A673 (cell line): ENCODE results near the gene MAML2. TPM values are rescaled to one million over a fixed set of nuclear protein-coding genes. Genes with fewer than 3 reads are reported as not detected.

ENCODE experiments used
- BruUV-seq: library from RNA; stranded (reverse); fragments of 400-500 nt; replicated peaks from 2 replicates; lab custom pipeline; 2021; lab: Mats Ljungman, UMichigan
- CTCF ChIA-PET: fragments of 300-600 bp; sonication (Branson Sonifier 250); formaldehyde crosslinking; loops from one replicate; lab custom pipeline; 2022; ENCODE audit warnings: antibody characterized with exemption; lab: Charles Lee
- POLR2A ChIA-PET: fragments of 300-600 bp; sonication (Branson Sonifier 250); formaldehyde crosslinking; loops from one replicate; lab custom pipeline; 2022; ENCODE audit warnings: antibody characterized with exemption; ENCODE audit not compliant: low non-redundant PET; lab: Charles Lee
- DNase-seq: peaks from one replicate; pipeline ENCODE4 v3.0.0-alpha.2; 2015; ENCODE audit warnings: low spot score
- H3K27ac ChIP-seq: fragments of 200-600 bp; sonication (generic); 2 replicates; pipeline ENCODE4 v1.5.1; 2016; ENCODE audit warnings: mixed run types, low read depth, mild to moderate bottlenecking, mixed read lengths, antibody characterized with exemption, low read length; ENCODE audit not compliant: poor library complexity, severe bottlenecking
- H3K27me3 ChIP-seq: fragments of 200-600 bp; sonication (generic); replicated peaks from 2 replicates; pipeline ENCODE4 v1.6.1; 2017; ENCODE audit warnings: mixed run types, low read depth, mild to moderate bottlenecking, mixed read lengths, antibody characterized with exemption, low read length; ENCODE audit not compliant: insufficient read depth, poor library complexity
- H3K36me3 ChIP-seq: fragments of 200-600 bp; sonication (generic); 2 replicates; pipeline ENCODE4 v1.6.1; 2016; ENCODE audit warnings: mixed run types, mild to moderate bottlenecking, mixed read lengths, antibody characterized with exemption, low read length; ENCODE audit not compliant: insufficient read depth, poor library complexity, severe bottlenecking
- H3K4me1 ChIP-seq: fragments of 200-600 bp; sonication (generic); 2 replicates; pipeline ENCODE4 v1.6.1; 2017; ENCODE audit warnings: mixed run types, mild to moderate bottlenecking, mixed read lengths, antibody characterized with exemption, low read length; ENCODE audit not compliant: insufficient read depth, poor library complexity, severe bottlenecking
- H3K4me3 ChIP-seq: fragments of 200-600 bp; sonication (generic); 2 replicates; pipeline ENCODE4 v1.5.1; 2016; ENCODE audit warnings: low read depth, mixed run types, mild to moderate bottlenecking, mixed read lengths, low read length; ENCODE audit not compliant: poor library complexity, severe bottlenecking
- H3K9me3 ChIP-seq: fragments of 200-600 bp; sonication (generic); 2 replicates; pipeline ENCODE4 v1.6.1; 2016; ENCODE audit warnings: mixed run types, low read depth, mild to moderate bottlenecking, mixed read lengths, antibody characterized with exemption, low read length; ENCODE audit not compliant: poor library complexity, severe bottlenecking
- CTCF ChIP-seq: fragments of 300-800, 200-600 bp; sonication (generic); conservative IDR thresholded peaks from 2 replicates; pipeline ENCODE4 v1.5.1; 2017; ENCODE audit warnings: low read depth, mild to moderate bottlenecking, antibody characterized with exemption, low read length, moderate library complexity, mixed read lengths
- EZH2 ChIP-seq: fragments of 200-600 bp; sonication (generic); IDR thresholded peaks from 2 replicates; pipeline ENCODE4 v1.6.1; 2017; ENCODE audit warnings: borderline replicate concordance, low read depth, mild to moderate bottlenecking, mixed read lengths, antibody characterized with exemption, low read length; ENCODE audit not compliant: poor library complexity, severe bottlenecking
- intact Hi-C: fragments of 100-400 bp; cut with micrococcal nuclease; formaldehyde crosslinking; loops from one replicate; pipeline ENCODE4 v1.10.0; 2022; ENCODE audit not compliant: unreplicated experiment
- total RNA-seq: library from RNA; stranded (reverse); gene quantifications from 2 replicates; pipeline ENCODE4 v1.2.3, GENCODE V29; 2021

The MAML2 gene
- total RNA-seq, 1 experiment from 2014 or later: 6.4 TPM

DNA sequence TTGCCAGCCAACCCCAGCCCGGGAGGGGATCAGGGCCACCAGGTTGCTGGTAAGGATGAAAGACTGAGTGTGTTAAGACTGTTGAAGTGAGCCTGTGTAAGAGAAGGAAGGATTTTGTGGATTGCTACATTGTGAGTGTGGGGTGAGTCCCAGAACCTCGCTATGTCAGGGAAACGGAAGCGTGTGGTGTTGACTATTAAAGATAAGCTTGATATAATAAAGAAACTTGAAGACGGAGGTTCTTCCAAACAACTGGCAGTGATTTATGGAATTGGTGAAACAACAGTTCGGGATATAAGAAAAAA lies 47.4 kb upstream of the MAML2 start:
- TSS peak; percentile 78 for BruUV-seq
- CTCF ChIA-PET: interaction anchor here (0.6 to 2.3 kb wide), 5 partner anchors 36 to 554 kb away, joined by 3 to 13 read pairs (median 4); partner anchors contain the start of gene MAML2
- POLR2A ChIA-PET: no interaction called here
- no peaks in the 10 kb centered on the region for H3K9me3 ChIP-seq
- TF ChIP-seq EZH2 (no peak), CTCF (no peak)
- DNase-seq: no peak
- H3K27me3 ChIP-seq: no peaks in the 10 kb centered on the region
- peaks cover 19% of the 10 kb centered on the region for H3K4me1 ChIP-seq
- peak overlapping the region; percentile 74 for H3K4me3 ChIP-seq
- intact Hi-C loops: loop anchor here (5.0 kb wide), 4 partner anchors 153 to 468 kb away; partner anchors contain the start of gene MTMR2
- no peaks in the 10 kb centered on the region for H3K36me3 ChIP-seq
- H3K27ac ChIP-seq: peak overlapping the region; percentile 88

DNA sequence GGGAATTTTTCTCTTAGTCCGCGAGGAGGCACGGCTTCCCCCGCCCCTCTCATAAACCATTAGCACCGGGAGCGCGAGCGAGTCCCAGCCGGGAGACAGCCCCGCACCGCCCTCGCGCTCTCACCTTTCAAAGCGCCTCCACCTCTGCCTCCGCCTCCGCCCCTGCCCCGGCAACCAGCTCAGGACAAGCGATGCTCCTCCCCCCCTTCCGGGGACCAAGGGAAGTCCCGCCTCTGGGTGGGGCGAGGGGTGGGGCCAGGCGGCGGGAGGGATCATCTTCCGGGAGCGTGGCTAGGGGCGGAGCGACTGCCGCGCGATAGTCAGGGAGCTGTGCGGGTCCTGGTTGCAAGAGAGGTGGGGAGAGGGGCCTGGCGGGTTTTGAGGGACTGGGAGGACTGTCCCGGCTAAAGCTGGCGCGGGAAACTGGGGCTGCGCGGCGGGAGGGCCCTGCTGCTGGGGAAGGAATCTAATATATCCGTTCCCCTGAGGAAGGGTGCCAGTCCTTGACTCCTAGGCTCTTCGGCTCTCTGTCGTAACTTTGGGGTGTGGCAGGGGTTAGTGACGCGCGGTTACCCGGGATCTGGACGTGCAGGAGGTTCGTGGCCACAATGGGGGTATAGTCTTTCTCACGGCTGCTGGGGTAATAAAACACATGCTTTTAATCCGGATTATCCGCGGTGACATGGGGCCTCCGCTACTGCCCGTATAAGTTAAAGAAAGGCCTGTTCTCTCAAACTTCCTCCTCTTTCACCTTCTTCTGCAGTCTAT lies 46.9 kb upstream of the MAML2 start, which contains the start of the genes CCDC82 and JRKL:
Gene CCDC82 (minus strand): TSS at position 193 of the 768 bp plus-strand sequence. CDS start 5,165 bp downstream, outside the sequence.
Gene JRKL (plus strand): TSS at position 294 of the 768 bp plus-strand sequence. CDS start 637 bp downstream, outside the sequence.
- Histone ChIP-seq H3K36me3 (no peaks in the 10 kb centered on the region), H3K27ac (peak within 1 kb of the TSS; percentile 88), H3K4me3 (peak within 1 kb of the TSS; percentile 74), H3K9me3 (no peaks in the 10 kb centered on the region), H3K4me1 (peaks cover 24% of the 10 kb centered on the region), H3K27me3 (no peaks in the 10 kb centered on the region)
- BruUV-seq: no TSS peak
- intact Hi-C loops: loop anchor here (1.0 to 5.0 kb wide), 5 partner anchors 153 to 468 kb away; partner anchors contain the start of gene MTMR2
- POLR2A ChIA-PET: interaction anchor here (0.6 to 0.8 kb wide), 3 partner anchors 47 to 599 kb away, joined by 3 to 5 read pairs (median 3); partner anchors contain the start of genes CEP57 and MAML2
- CTCF ChIA-PET: interaction anchor here (0.6 to 2.3 kb wide), 7 partner anchors 36 to 1323 kb away, joined by 3 to 13 read pairs (median 3); partner anchors contain the start of gene MAML2
- peak; percentile 99 for DNase-seq
- TF ChIP-seq EZH2: no peak
- TF ChIP-seq CTCF: no peak

- no peak for TF ChIP-seq CTCF
- no peak for TF ChIP-seq EZH2
- ChIA-PET CTCF (interaction anchor here (0.6 to 2.3 kb wide), 7 partner anchors 37 to 1322 kb away, joined by 3 to 13 read pairs (median 4); partner anchors contain the start of gene MAML2), POLR2A (interaction anchor here (0.6 to 0.8 kb wide), 3 partner anchors 46 to 965 kb away, joined by 3 to 5 read pairs (median 4); partner anchors contain the start of gene MAML2)
- peak overlapping the region; percentile 74 for H3K4me3 ChIP-seq
- DNase-seq: no peak
- peaks cover 32% of the 10 kb centered on the region for H3K4me1 ChIP-seq
- no peaks in the 10 kb centered on the region for H3K36me3 ChIP-seq
- intact Hi-C loops: loop anchor here (1.0 kb wide), 1 partner anchor 334 kb away; no protein-coding TSS in a partner anchor
- H3K9me3 ChIP-seq: no peaks in the 10 kb centered on the region
- BruUV-seq: TSS peak; percentile 42
- no peaks in the 10 kb centered on the region for H3K27me3 ChIP-seq
- H3K27ac ChIP-seq: peak overlapping the region; percentile 88
Observed at GRCh38 chr11:96388891-96389719, 46.1 kb upstream of the MAML2 start.
